CD4-positive, alpha-beta memory T cell (primary cell): ENCODE data around the gene STXBP4. TPM values are rescaled to one million over a fixed set of nuclear protein-coding genes. Genes with fewer than 3 reads are reported as not detected.

Experiments
- CTCF ChIA-PET: fragments of 350-600 bp; sonication (Branson Sonifier 250); formaldehyde crosslinking; loops from one replicate; lab custom pipeline; 2021; ENCODE audit warnings: inconsistent platforms; ENCODE audit not compliant: partially characterized antibody; lab: Charles Lee
- POLR2A ChIA-PET: fragments of 350-600 bp; sonication (Branson Sonifier 250); formaldehyde crosslinking; loops from one replicate; lab custom pipeline; 2021; ENCODE audit not compliant: partially characterized antibody; lab: Charles Lee
- DNase-seq, 5 donors: peaks; one replicate each; pipeline versions ENCODE4 v3.0.0 to v3.0.0-alpha.2; 2020 to 2022; ENCODE audit warnings: mixed read lengths in 1 of 5
- H3K27ac ChIP-seq: one replicate; pipeline ENCODE4 v1.7.0; 2013; ENCODE audit warnings: low read depth, low read length
- H3K27me3 ChIP-seq: 2 replicates; pipeline ENCODE4 v1.7.0; 2013; ENCODE audit warnings: mild to moderate bottlenecking, low read length, moderate library complexity; ENCODE audit not compliant: insufficient read depth
- H3K36me3 ChIP-seq: 2 replicates; pipeline ENCODE4 v1.7.0; 2013; ENCODE audit warnings: mild to moderate bottlenecking, low read length, moderate library complexity; ENCODE audit not compliant: insufficient read depth
- H3K4me1 ChIP-seq: 2 replicates; pipeline ENCODE4 v1.7.0; 2013; ENCODE audit warnings: mild to moderate bottlenecking, low read length, moderate library complexity; ENCODE audit not compliant: insufficient read depth
- H3K4me3 ChIP-seq, 2 donors: one replicate each; pipeline ENCODE4 v1.7.0; 2013; ENCODE audit warnings: low read length in 2 of 2, mild to moderate bottlenecking in 1 of 2
- H3K9me3 ChIP-seq, 2 donors: one replicate each; pipeline ENCODE4 v1.7.0; 2013; ENCODE audit warnings: low read length in 2 of 2, control low read depth in 1 of 2; ENCODE audit not compliant: control insufficient read depth in 1 of 2
- H3K27ac Mint-ChIP-seq, 7 donors: one replicate each; pipeline ENCODE4 v1.8.0; 2020 to 2021; ENCODE audit warnings: mixed read lengths in 7 of 7, mild to moderate bottlenecking in 6 of 7, inconsistent platforms in 3 of 7, moderate library complexity in 3 of 7
- H3K27me3 Mint-ChIP-seq, 2 donors: one replicate each; pipeline ENCODE4 v1.8.0; 2020 to 2021; ENCODE audit warnings: mixed read lengths in 2 of 2
- H3K36me3 Mint-ChIP-seq, 2 donors: one replicate each; pipeline ENCODE4 v1.8.0; 2020 to 2021; ENCODE audit warnings: mixed read lengths in 2 of 2, inconsistent platforms in 1 of 2, mild to moderate bottlenecking in 1 of 2
- H3K4me1 Mint-ChIP-seq, 4 donors: one replicate each; pipeline ENCODE4 v1.8.0; 2020 to 2021; ENCODE audit warnings: mixed read lengths in 4 of 4, mild to moderate bottlenecking in 1 of 4
- H3K4me3 Mint-ChIP-seq, 8 donors: one replicate each; pipeline ENCODE4 v1.8.0; 2020 to 2021; ENCODE audit warnings: mixed read lengths in 8 of 8, mild to moderate bottlenecking in 7 of 8, moderate library complexity in 6 of 8, inconsistent platforms in 3 of 8
- H3K9me3 Mint-ChIP-seq, 8 donors: one replicate each; pipeline ENCODE4 v1.8.0; 2020 to 2021; ENCODE audit warnings: mixed read lengths in 8 of 8, mild to moderate bottlenecking in 5 of 8, inconsistent platforms in 3 of 8, moderate library complexity in 1 of 8
- intact Hi-C: fragments of 100-400 bp; cut with micrococcal nuclease; formaldehyde crosslinking; loops from one replicate; pipeline ENCODE4 v1.15.1; 2023
- polyA plus RNA-seq, 2 donors: library from polyadenylated mRNA; unstranded; fragments of 300-500 nt; fragmentation: Illumina TruSeq; gene quantifications; one replicate each; pipeline ENCODE4 v1.2.3, GENCODE V29; 2021
- total RNA-seq, 2 experiments: library from RNA; stranded (reverse); gene quantifications; one replicate each; pipeline ENCODE4 v1.2.3, GENCODE V29; 2021

Gene STXBP4
- total and polyA plus RNA-seq, 4 experiments from 2014 or later = 1.5 to 12.8 (median 7.3) TPM

DNA sequence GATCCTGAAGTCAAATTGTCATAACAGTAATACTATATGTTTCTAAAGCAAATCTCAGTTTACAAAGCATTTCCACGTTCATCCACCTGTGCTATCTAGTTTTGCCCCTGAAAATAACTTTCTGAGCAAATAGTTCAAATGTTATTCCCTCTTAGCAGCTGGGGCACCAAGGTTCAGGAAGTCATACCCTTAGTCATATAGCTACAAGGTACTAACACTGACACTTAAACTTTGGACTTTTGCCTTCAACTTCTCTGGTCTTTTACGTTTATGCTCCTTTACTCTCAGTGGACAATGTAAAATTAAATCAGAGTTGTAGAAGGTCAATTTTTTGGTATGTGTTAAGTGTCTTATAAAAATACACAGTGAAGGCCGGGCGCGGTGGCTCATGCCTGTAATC, 33.1 kb upstream of the STXBP4 start:
- Mint-ChIP-seq H3K27ac (no peak overlapping the region), H3K9me3 (no peaks in the 10 kb centered on the region), H3K27me3 (peaks cover 2 to 7% of the 10 kb centered on the region in 2 donors), H3K36me3 (no peaks in the 10 kb centered on the region), H3K4me1 (no peaks in the 10 kb centered on the region), H3K4me3 (no peak overlapping the region)
- H3K27me3 ChIP-seq = no peaks in the 10 kb centered on the region
- no peaks in the 10 kb centered on the region for H3K36me3 ChIP-seq
- intact Hi-C loops = no loop called here
- DNase-seq = no peak
- ChIA-PET CTCF (no interaction called here), POLR2A (no interaction called here)
- no peak overlapping the region for H3K4me3 ChIP-seq
- H3K27ac ChIP-seq = no peak overlapping the region
- no peaks in the 10 kb centered on the region for H3K9me3 ChIP-seq
- H3K4me1 ChIP-seq = no peaks in the 10 kb centered on the region

DNA sequence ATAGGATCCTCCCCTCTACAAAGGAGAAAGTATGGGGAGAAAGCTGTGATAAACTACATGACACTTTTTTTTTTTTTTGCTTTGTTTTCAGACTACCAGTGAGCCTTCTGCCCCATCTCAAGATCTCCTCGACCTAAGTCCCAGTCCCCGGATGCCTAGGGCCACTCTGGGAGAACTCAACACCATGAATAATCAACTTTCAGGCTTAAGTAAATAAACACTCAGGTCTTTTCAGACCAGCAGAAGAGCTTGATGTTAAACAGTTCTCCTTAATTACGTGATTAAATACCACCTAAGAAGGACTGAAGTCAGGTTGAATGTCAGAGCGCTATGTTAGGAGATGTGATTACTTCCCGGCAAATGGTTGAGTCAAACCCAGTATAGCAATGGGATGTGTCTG, 31.5 kb upstream of the STXBP4 start:
- H3K27me3 Mint-ChIP-seq = peaks cover 1 to 7% of the 10 kb centered on the region in 2 donors
- H3K9me3 Mint-ChIP-seq = no peaks in the 10 kb centered on the region
- CTCF ChIA-PET = no interaction called here
- H3K36me3 ChIP-seq = no peaks in the 10 kb centered on the region
- no peaks in the 10 kb centered on the region for H3K4me1 Mint-ChIP-seq
- no peaks in the 10 kb centered on the region for H3K4me1 ChIP-seq
- no peak overlapping the region for H3K27ac Mint-ChIP-seq
- no peak overlapping the region for H3K4me3 ChIP-seq
- H3K4me3 Mint-ChIP-seq = no peak overlapping the region
- intact Hi-C loops = no loop called here
- no peak for DNase-seq
- POLR2A ChIA-PET = no interaction called here
- H3K27ac ChIP-seq = no peak overlapping the region
- no peaks in the 10 kb centered on the region for H3K9me3 ChIP-seq
- H3K27me3 ChIP-seq = no peaks in the 10 kb centered on the region
- H3K36me3 Mint-ChIP-seq = no peaks in the 10 kb centered on the region

DNA sequence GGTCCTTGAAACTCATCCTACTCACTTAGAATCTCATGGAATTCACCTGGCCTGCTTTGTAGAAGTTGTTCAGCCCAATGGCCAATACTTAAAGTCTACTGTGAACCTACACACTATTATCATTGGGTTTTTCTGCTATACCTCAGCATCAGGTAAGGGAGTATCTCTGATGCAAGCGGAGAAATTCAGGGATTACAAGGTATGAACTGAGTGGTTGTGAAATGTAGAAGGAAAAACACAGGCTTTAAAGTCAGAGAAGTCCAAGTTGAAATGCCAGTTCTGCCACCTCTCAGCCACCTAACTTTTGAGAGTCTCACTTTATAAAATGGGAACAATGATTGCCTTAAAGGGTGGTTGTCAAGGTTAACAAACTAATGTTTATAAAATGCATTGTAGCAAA, 31.1 kb upstream of the STXBP4 start:
- Histone ChIP-seq H3K9me3 (no peaks in the 10 kb centered on the region), H3K4me1 (no peaks in the 10 kb centered on the region), H3K36me3 (no peaks in the 10 kb centered on the region), H3K4me3 (no peak overlapping the region), H3K27me3 (no peaks in the 10 kb centered on the region), H3K27ac (no peak overlapping the region)
- Mint-ChIP-seq H3K9me3 (no peaks in the 10 kb centered on the region), H3K27ac (no peak overlapping the region), H3K4me3 (no peak overlapping the region), H3K27me3 (peaks cover 0 to 7% of the 10 kb centered on the region in 2 donors), H3K4me1 (no peaks in the 10 kb centered on the region), H3K36me3 (no peaks in the 10 kb centered on the region)
- CTCF ChIA-PET = no interaction called here
- DNase-seq = no peak
- POLR2A ChIA-PET = no interaction called here
- intact Hi-C loops = no loop called here

DNA sequence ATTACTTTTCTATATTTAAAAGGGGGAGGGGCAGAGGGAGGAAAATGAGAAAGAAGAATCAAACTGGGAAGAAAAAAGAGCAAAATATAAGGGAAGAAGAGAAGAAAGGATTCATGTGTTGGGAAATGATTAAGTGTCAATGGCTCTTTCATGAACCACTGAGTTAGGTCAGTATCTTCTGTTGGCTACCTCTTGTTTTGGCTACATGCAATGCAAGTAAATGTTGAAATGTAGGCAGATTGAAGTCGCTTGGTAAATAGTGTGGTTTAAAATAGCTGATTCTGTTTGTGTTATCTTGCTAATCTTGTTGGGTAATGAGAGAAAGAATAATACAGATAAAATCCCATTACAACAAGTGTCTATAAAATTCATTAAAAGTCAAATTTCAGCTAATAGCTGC, 27.3 kb upstream of the STXBP4 start:
- no peaks in the 10 kb centered on the region for H3K36me3 Mint-ChIP-seq
- Histone ChIP-seq H3K36me3 (no peaks in the 10 kb centered on the region), H3K4me3 (no peak overlapping the region), H3K27me3 (no peaks in the 10 kb centered on the region), H3K9me3 (no peaks in the 10 kb centered on the region), H3K4me1 (no peaks in the 10 kb centered on the region), H3K27ac (no peak overlapping the region)
- H3K9me3 Mint-ChIP-seq = no peaks in the 10 kb centered on the region
- no peaks in the 10 kb centered on the region for H3K4me1 Mint-ChIP-seq
- intact Hi-C loops = no loop called here
- no peak overlapping the region for H3K27ac Mint-ChIP-seq
- no peak for DNase-seq
- ChIA-PET CTCF (no interaction called here), POLR2A (no interaction called here)
- no peak overlapping the region for H3K4me3 Mint-ChIP-seq
- H3K27me3 Mint-ChIP-seq = peaks cover 2 to 4% of the 10 kb centered on the region in 2 donors

DNA sequence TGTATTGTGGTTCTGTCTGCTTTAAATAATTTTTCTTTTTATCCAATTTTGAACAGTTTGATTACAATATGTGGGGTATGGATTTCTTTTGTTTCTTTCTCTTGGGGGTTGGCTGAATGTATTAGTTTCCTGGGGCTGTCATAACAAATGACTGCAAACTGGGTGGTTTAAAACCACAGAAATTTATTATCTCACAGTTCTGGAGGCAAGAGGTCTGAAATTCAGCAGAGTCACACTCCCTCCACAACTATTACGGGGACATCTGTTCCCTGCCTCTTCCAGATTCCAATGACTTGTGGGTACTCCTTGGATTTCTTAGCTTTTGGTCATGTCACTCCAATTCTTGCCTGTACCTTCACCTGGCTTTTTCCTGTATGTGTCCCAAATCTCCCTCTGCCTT, 23.8 kb upstream of the STXBP4 start:
- no peaks in the 10 kb centered on the region for H3K9me3 ChIP-seq
- DNase-seq = no peak
- Mint-ChIP-seq H3K36me3 (no peaks in the 10 kb centered on the region), H3K4me3 (no peak overlapping the region), H3K4me1 (no peaks in the 10 kb centered on the region), H3K9me3 (peaks cover 0 to 1% (median 0%) of the 10 kb centered on the region in 8 donors), H3K27me3 (peaks cover 4 to 11% of the 10 kb centered on the region in 2 donors), H3K27ac (no peak overlapping the region)
- intact Hi-C loops = no loop called here
- H3K4me3 ChIP-seq = no peak overlapping the region
- no peak overlapping the region for H3K27ac ChIP-seq
- ChIA-PET POLR2A (no interaction called here), CTCF (no interaction called here)
- no peaks in the 10 kb centered on the region for H3K36me3 ChIP-seq
- H3K4me1 ChIP-seq = no peaks in the 10 kb centered on the region
- H3K27me3 ChIP-seq = no peaks in the 10 kb centered on the region

DNA sequence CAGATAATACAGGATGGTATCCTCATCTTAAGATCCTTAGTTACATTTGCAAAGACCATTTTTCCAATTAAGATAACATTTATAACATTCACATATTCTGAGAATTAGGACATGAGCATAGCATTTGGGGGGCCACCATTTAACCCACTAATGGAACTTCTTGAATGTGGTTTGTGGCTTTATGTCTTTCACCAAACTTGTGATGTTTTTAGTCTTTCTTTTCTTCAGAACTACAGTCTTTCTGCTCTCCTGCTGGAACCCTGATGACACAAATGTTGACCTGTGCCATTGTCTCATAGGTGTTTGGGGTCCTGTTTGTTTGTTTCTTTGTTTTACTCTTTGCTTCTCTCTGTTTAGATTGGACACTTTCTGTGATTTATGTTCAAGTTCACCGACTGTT, 23.3 kb upstream of the STXBP4 start:
- Mint-ChIP-seq H3K36me3 (no peaks in the 10 kb centered on the region), H3K9me3 (peaks cover 0 to 1% (median 0%) of the 10 kb centered on the region in 8 donors), H3K4me1 (no peaks in the 10 kb centered on the region), H3K27me3 (peaks cover 6 to 11% of the 10 kb centered on the region in 2 donors), H3K27ac (peak overlapping the region in 1 of 7 donors; percentile 80), H3K4me3 (no peak overlapping the region)
- Histone ChIP-seq H3K4me1 (no peaks in the 10 kb centered on the region), H3K4me3 (no peak overlapping the region), H3K27me3 (no peaks in the 10 kb centered on the region), H3K36me3 (no peaks in the 10 kb centered on the region), H3K9me3 (no peaks in the 10 kb centered on the region), H3K27ac (no peak overlapping the region)
- POLR2A ChIA-PET = no interaction called here
- no peak for DNase-seq
- intact Hi-C loops = no loop called here
- CTCF ChIA-PET = no interaction called here

DNA sequence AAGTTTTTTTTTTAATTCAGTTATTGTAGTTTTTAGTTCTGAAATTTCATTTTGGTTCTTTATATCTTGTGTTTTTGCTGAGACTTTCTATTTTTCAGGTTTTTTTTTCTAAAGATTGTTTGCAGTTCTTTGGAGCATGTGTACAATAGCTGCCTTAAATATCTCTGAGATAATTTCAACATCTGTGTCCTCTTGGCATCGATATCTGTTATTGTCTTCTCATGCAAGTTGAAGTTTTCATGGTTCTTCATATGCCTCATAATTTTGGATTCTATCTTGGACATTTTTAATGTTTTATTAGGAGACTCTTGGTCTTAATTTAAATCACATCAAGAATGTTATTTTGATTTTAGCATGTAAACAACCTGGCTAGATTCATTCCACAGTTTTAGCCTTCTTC, 22.9 kb upstream of the STXBP4 start:
- H3K9me3 Mint-ChIP-seq = peaks cover 0 to 1% (median 0%) of the 10 kb centered on the region in 8 donors
- no peaks in the 10 kb centered on the region for H3K4me1 ChIP-seq
- no peak for DNase-seq
- no peak overlapping the region for H3K4me3 Mint-ChIP-seq
- H3K4me1 Mint-ChIP-seq = no peaks in the 10 kb centered on the region
- no peak overlapping the region for H3K4me3 ChIP-seq
- H3K27me3 Mint-ChIP-seq = peaks cover 6 to 11% of the 10 kb centered on the region in 2 donors
- CTCF ChIA-PET = no interaction called here
- peaks cover 0 to under 1% of the 10 kb centered on the region in 2 donors for H3K36me3 Mint-ChIP-seq
- POLR2A ChIA-PET = no interaction called here
- no peaks in the 10 kb centered on the region for H3K9me3 ChIP-seq
- no peaks in the 10 kb centered on the region for H3K36me3 ChIP-seq
- intact Hi-C loops = no loop called here
- H3K27me3 ChIP-seq = no peaks in the 10 kb centered on the region
- no peak overlapping the region for H3K27ac ChIP-seq
- peak overlapping the region in 1 of 7 donors; percentile 80 for H3K27ac Mint-ChIP-seq

DNA sequence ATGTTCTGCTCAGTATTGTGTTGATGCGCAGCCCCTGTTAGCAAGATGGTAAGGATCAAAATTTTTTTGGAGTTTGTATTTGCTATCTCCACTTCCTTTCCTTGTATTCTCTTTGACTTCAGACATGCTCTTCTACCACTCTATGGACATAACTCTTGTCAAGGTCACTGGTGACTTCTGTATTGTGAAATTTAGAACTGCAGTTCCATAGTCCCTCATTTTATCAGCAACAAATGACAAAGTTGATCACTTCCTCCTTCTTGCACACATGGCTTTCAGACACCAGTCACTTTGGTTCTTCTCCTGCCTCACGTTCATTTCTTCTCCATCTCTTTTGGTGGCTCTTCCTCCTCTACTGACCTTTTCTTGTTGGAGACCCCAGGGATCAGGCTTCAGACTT, 21.2 kb upstream of the STXBP4 start:
- ChIA-PET POLR2A (no interaction called here), CTCF (no interaction called here)
- no peak overlapping the region for H3K4me3 Mint-ChIP-seq
- Histone ChIP-seq H3K27ac (no peak overlapping the region), H3K9me3 (no peaks in the 10 kb centered on the region), H3K4me1 (no peaks in the 10 kb centered on the region), H3K27me3 (no peaks in the 10 kb centered on the region), H3K4me3 (no peak overlapping the region), H3K36me3 (no peaks in the 10 kb centered on the region)
- intact Hi-C loops = no loop called here
- no peaks in the 10 kb centered on the region for H3K4me1 Mint-ChIP-seq
- peaks cover 0 to 1% (median 0%) of the 10 kb centered on the region in 8 donors for H3K9me3 Mint-ChIP-seq
- no peak overlapping the region for H3K27ac Mint-ChIP-seq
- DNase-seq = no peak
- peaks cover 0 to 10% of the 10 kb centered on the region in 2 donors for H3K36me3 Mint-ChIP-seq
- H3K27me3 Mint-ChIP-seq = peaks cover 6 to 11% of the 10 kb centered on the region in 2 donors
